NB4 (cell line): ENCODE results near the gene BACH1.

Source experiments
- DNase-seq: peaks from one replicate; pipeline ENCODE4 v3.0.0; 2010; ENCODE audit warnings: low read depth
- H3K4me3 ChIP-seq: one replicate; pipeline ENCODE4 v1.5.1; 2011; ENCODE audit warnings: mild to moderate bottlenecking, low read depth, low read length, moderate library complexity
- CTCF ChIP-seq: IDR thresholded peaks from one replicate; pipeline ENCODE4 v1.5.1; 2012; ENCODE audit warnings: low read depth, low read length
- MYC ChIP-seq: IDR thresholded peaks from 2 replicates; pipeline ENCODE4 v1.6.1; 2011; ENCODE audit warnings: low read depth, low read length
- POLR2A ChIP-seq: IDR thresholded peaks from 2 replicates; pipeline ENCODE4 v1.6.1; 2011; ENCODE audit warnings: mild to moderate bottlenecking; ENCODE audit not compliant: insufficient read length; ENCODE audit errors: extremely low read depth
- TF ChIP-seq, protein P1 (sequence below): IDR thresholded peaks from 2 replicates; pipeline ENCODE4 v1.6.1; 2011; ENCODE audit warnings: low read depth, low read length

The BACH1 gene

GRCh38 chr21:29387598-29387997, 88.9 kb downstream of the BACH1 start:
- DNase-seq, result no peak
- TF ChIP-seq POLR2A, result no peak
- no peak overlapping the region for H3K4me3 ChIP-seq

- TF ChIP-seq CTCF, result no peak
- no peak for TF ChIP-seq POLR2A
- TF ChIP-seq MYC, result no peak
- TF ChIP-seq, protein P1, sequence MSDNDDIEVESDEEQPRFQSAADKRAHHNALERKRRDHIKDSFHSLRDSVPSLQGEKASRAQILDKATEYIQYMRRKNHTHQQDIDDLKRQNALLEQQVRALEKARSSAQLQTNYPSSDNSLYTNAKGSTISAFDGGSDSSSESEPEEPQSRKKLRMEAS, result no peak
- DNase-seq, result no peak
These were observed 90.4 kb downstream of the BACH1 start for GRCh38 chr21:29389136-29389535.

GRCh38 chr21:29390778-29391177, 92.1 kb downstream of the BACH1 start:
- no peak for DNase-seq
- TF ChIP-seq MYC, result no peak
- TF ChIP-seq CTCF, result no peak
- no peak for TF ChIP-seq POLR2A
- TF ChIP-seq, protein P1, result no peak
- H3K4me3 ChIP-seq, result no peak overlapping the region

More at GRCh38 chr21:29389136-29389535, 90.4 kb downstream of the BACH1 start:
- no peak overlapping the region for H3K4me3 ChIP-seq

DNA sequence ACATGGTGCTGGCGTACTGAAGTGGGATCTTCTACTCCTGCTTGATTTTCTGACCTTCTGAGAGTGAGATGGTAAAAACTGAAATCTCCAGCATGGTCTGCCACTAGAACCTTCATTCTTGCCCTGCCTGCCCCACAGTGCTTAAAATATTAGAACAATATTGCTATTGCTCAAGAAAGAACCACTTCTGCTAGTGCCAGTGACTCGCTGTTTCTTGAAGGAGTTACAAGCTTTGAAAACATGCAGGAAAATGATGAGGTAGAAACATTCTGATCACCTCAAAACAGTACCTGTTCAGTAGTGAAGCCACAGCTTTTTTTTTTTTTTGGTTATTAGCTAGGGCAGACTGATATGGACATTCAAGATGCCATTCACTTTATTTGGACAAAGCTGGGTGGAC, 95.3 kb downstream of the BACH1 start:
- TF ChIP-seq MYC (no peak), CTCF (no peak), POLR2A (no peak)
- TF ChIP-seq, protein P1, result no peak
- no peak overlapping the region for H3K4me3 ChIP-seq

More for the DNA sequence above, 95.3 kb downstream of the BACH1 start:
- DNase-seq, result peak; percentile 9
